Endothelial cell of umbilical vein (primary cell): ENCODE measurements around the gene TUBG2. TPM values are rescaled to one million over a fixed set of nuclear protein-coding genes. Genes with fewer than 3 reads are reported as not detected.

Experiments
- BruUV-seq: library from RNA; stranded (reverse); fragments of 400-500 nt; replicated peaks from 2 replicates; lab custom pipeline; 2021; lab: Mats Ljungman, UMichigan
- CTCF ChIA-PET: fragments of 300-600, 350-600 bp; sonication (Branson Sonifier 250); formaldehyde crosslinking; loops from one replicate; lab custom pipeline; 2021; ENCODE audit warnings: antibody characterized with exemption, inconsistent platforms; lab: Charles Lee
- POLR2A ChIA-PET: fragments of 300-600, 350-600 bp; sonication (Branson Sonifier 250); formaldehyde crosslinking; loops from one replicate; lab custom pipeline; 2021; ENCODE audit warnings: antibody characterized with exemption, inconsistent platforms; lab: Charles Lee
- DNase-seq: peaks from one replicate; pipeline ENCODE4 v3.0.0-alpha.2; 2011; ENCODE audit warnings: low read depth, low spot score
- FAIRE-seq: peaks from 2 replicates; lab custom pipeline; 2011; peaks lifted over from hg19 to GRCh38; lab: Jason Lieb, UNC
- H2AFZ ChIP-seq: 2 replicates; pipeline ENCODE4 v1.6.0; 2012; ENCODE audit warnings: low read depth, low read length, control low read depth, inconsistent platforms
- H3K27ac ChIP-seq: 2 replicates; pipeline ENCODE4 v1.5.1; 2011; ENCODE audit warnings: low read depth, mild to moderate bottlenecking, control low read depth, low read length, moderate library complexity; ENCODE audit not compliant: insufficient read depth
- H3K27me3 ChIP-seq, 2 experiments: 2 replicates each; pipeline versions ENCODE4 v1.6.0 to v1.6.1; 2011; ENCODE audit warnings: low read length in 2 of 2, mixed read lengths in 1 of 2; ENCODE audit not compliant: control insufficient read depth in 2 of 2, insufficient read depth in 2 of 2
- H3K36me3 ChIP-seq, 2 experiments: 2 replicates in 1 of 2; 3 replicates in 1 of 2; pipeline ENCODE4 v1.5.1; 2011; ENCODE audit warnings: low read length in 2 of 2, mild to moderate bottlenecking in 1 of 2, moderate library complexity in 1 of 2; ENCODE audit not compliant: control insufficient read depth in 2 of 2, insufficient read depth in 2 of 2; ENCODE audit errors: extremely low read depth in 1 of 2
- H3K4me1 ChIP-seq: 3 replicates; pipeline ENCODE4 v1.5.1; 2011; ENCODE audit warnings: mild to moderate bottlenecking, low read length; ENCODE audit not compliant: control insufficient read depth, insufficient read depth; ENCODE audit errors: extremely low read depth
- H3K4me2 ChIP-seq: 2 replicates; pipeline ENCODE4 v1.6.1; 2011; ENCODE audit warnings: low read length, control low read depth, mixed read lengths; ENCODE audit not compliant: insufficient read depth
- H3K4me3 ChIP-seq, 3 experiments: fragments of 200-600 bp in 1 of 3; sonication (generic), shearing (Covaris generic) in 1 of 3; replicated peaks in 1 of 3; 2 replicates each; pipeline ENCODE4 v1.5.1; 2011 to 2016; ENCODE audit warnings: control low read depth in 3 of 3, low read length in 3 of 3, mild to moderate bottlenecking in 2 of 3, inconsistent platforms in 1 of 3, low read depth in 1 of 3, moderate library complexity in 1 of 3; ENCODE audit not compliant: insufficient read depth in 1 of 3
- H3K79me2 ChIP-seq: 2 replicates; pipeline ENCODE4 v1.6.0; 2012; ENCODE audit warnings: low read length, inconsistent platforms; ENCODE audit not compliant: control insufficient read depth, insufficient read depth
- H3K9ac ChIP-seq: replicated peaks from 2 replicates; pipeline ENCODE3; 2011; ENCODE audit warnings: low read length, control low read depth; ENCODE audit not compliant: insufficient read depth; ENCODE audit errors: extremely low read depth
- H3K9me1 ChIP-seq: replicated peaks from 3 replicates; pipeline ENCODE4 v1.6.0; 2011; ENCODE audit warnings: mild to moderate bottlenecking, low read length; ENCODE audit not compliant: control insufficient read depth, insufficient read depth; ENCODE audit errors: extremely low read depth
- H3K9me3 ChIP-seq: replicated peaks from 2 replicates; pipeline ENCODE4 v1.5.1; 2012; ENCODE audit warnings: low read length, inconsistent platforms; ENCODE audit not compliant: control insufficient read depth, insufficient read depth
- H4K20me1 ChIP-seq: replicated peaks from 2 replicates; pipeline ENCODE3; 2011; ENCODE audit warnings: mild to moderate bottlenecking, low read length; ENCODE audit not compliant: control insufficient read depth, insufficient read depth; ENCODE audit errors: extremely low read depth
- CTCF ChIP-seq, 2 donors: IDR thresholded peaks; 1 replicate in 1 of 2; 2 replicates in 1 of 2; pipeline ENCODE4 v1.5.1; 2011; ENCODE audit warnings: low read length in 2 of 2, mild to moderate bottlenecking in 2 of 2, moderate library complexity in 2 of 2, control low read depth in 1 of 2, inconsistent platforms in 1 of 2, low read depth in 1 of 2; ENCODE audit not compliant: insufficient read depth in 1 of 2; ENCODE audit errors: extremely low read depth in 1 of 2
- FOS ChIP-seq: IDR thresholded peaks from 2 replicates; pipeline ENCODE4 v1.6.1; 2011; ENCODE audit warnings: mild to moderate bottlenecking, low read length, moderate library complexity, borderline replicate concordance; ENCODE audit not compliant: insufficient read depth
- JUN ChIP-seq: IDR thresholded peaks from 2 replicates; pipeline ENCODE4 v1.6.1; 2011; ENCODE audit warnings: borderline replicate concordance, low read depth; ENCODE audit not compliant: insufficient read length, insufficient read depth
- POLR2A ChIP-seq: IDR thresholded peaks from 2 replicates; pipeline ENCODE4 v1.6.1; 2012; ENCODE audit warnings: low read depth, mild to moderate bottlenecking, control low read depth, low read length
- dilution Hi-C: fragments of 300-500 bp; cut with MboI; formaldehyde crosslinking; loops from one replicate; pipeline ENCODE4 v1.15.0; 2019; ENCODE audit warnings: low sequenced_read_pairs; ENCODE audit not compliant: extremely low pct_ligation_motif_present
- intact Hi-C: fragments of 100-400 bp; cut with micrococcal nuclease; formaldehyde crosslinking; loops from one replicate; pipeline ENCODE4 v1.10.0; 2022
- polyA plus RNA-seq, 4 experiments: library from polyadenylated mRNA; depleted of rRNA in 3 of 4; stranded (reverse) in 3 of 4; unstranded in 1 of 4; fragments of >200 nt; gene quantifications; 2 replicates each; pipeline versions ENCODE4 v1.2.1 to v1.2.3, GENCODE V29; 2011 to 2012; ENCODE audit warnings: missing spikeins in 1 of 4
- total RNA-seq: library from RNA; stranded (reverse); gene quantifications from 2 replicates; pipeline ENCODE4 v1.2.3, GENCODE V29; 2021

Gene TUBG2
- total and polyA plus RNA-seq, 2 donors (not counting 3 experiments of a cell fraction or from before 2014, with no cell fraction given) = 13.2 to 17.7 TPM

GRCh38 chr17:42678951-42679491 lies 19.9 kb downstream of the TUBG2 start:
- dilution Hi-C loops = no loop called here

More at GRCh38 chr17:42678951-42679491, 19.9 kb downstream of the TUBG2 start:
- TF ChIP-seq JUN (no peak), CTCF (IDR thresholded peaks at IDR 0.05; ENCODE audit: extremely low read depth in 1 of 2, insufficient read depth in 1 of 2, low read depth in 1 of 2, low read length in 2 of 2) (no peak), FOS (no peak), POLR2A (no peak)
- ChIA-PET CTCF (interaction anchor here (0.7 to 8.3 kb wide), 9 partner anchors 16 to 130 kb away, joined by 3 to 235 read pairs (median 4); partner anchors contain the start of genes PSMC3IP, RETREG3, TUBG1 and TUBG2), POLR2A (no interaction called here)
- no peaks in the 10 kb centered on the region for H4K20me1 ChIP-seq
- no peaks in the 10 kb centered on the region for H3K9me1 ChIP-seq
- no peaks in the 10 kb centered on the region for H3K79me2 ChIP-seq
- H3K27ac ChIP-seq = peak overlapping the region; percentile 48
- H3K4me3 ChIP-seq = no peak overlapping the region
- FAIRE-seq = peak; percentile 44
- intact Hi-C loops = loop anchor here (1.0 to 5.0 kb wide), 3 partner anchors 101 to 357 kb away; partner anchors contain the start of gene WNK4
- H3K4me2 ChIP-seq = peak overlapping the region; percentile 31
- H3K27me3 ChIP-seq = peaks cover 0 to 1% of the 10 kb centered on the region in 2 experiments
- peaks cover 51% of the 10 kb centered on the region for H3K4me1 ChIP-seq
- BruUV-seq = no TSS peak
- peak; percentile 28 for DNase-seq
- peak overlapping the region; percentile 79 for H2AFZ ChIP-seq
- H3K9ac ChIP-seq = peak overlapping the region; percentile 62
- H3K9me3 ChIP-seq = no peaks in the 10 kb centered on the region
- no peaks in the 10 kb centered on the region for H3K36me3 ChIP-seq
